ENCODE data around the gene NRBF2. TPM values are rescaled to one million over a fixed set of nuclear protein-coding genes. Genes with fewer than 3 reads are reported as not detected.

The NRBF2 gene
- total and polyA plus RNA-seq, 9 of the 15 experiments (the other 6 are each of a cell fraction or from before 2014, with no cell fraction given), result 20.8 to 52.1 (median 30.5) TPM

GRCh38 chr10:63107943-63108437 is 25.1 kb upstream of the NRBF2 start (continued):
- TF ChIP-seq CHD7 (IDR thresholded peaks at IDR 0.05; ENCODE audit: low read depth, low read length), result no peak
- TF ChIP-seq ZMIZ1 (IDR thresholded peaks at IDR 0.05; ENCODE audit: low read depth in 2 of 2, low read length in 2 of 2), result no peak
- no peak for TF ChIP-seq ID3 (CRISPR knock-in tag; IDR thresholded peaks at IDR 0.05)
- peak; percentile 42; the same call in 1 of the 2 replicates for TF ChIP-seq ID3 (tag; IDR thresholded peaks at IDR 0.05)
- no peak for TF ChIP-seq TOE1 (IDR thresholded peaks at IDR 0.05; ENCODE audit: borderline replicate concordance)
- TF ChIP-seq TOE1 (CRISPR knock-in tag; IDR thresholded peaks at IDR 0.05; ENCODE audit: borderline replicate concordance, low read depth), result no peak
- TF ChIP-seq ZNF449 (CRISPR knock-in tag; IDR thresholded peaks at IDR 0.05), result peak; percentile 70; the same call in 1 of the 2 replicates
- TF ChIP-seq KLF10 (CRISPR knock-in tag; IDR thresholded peaks at IDR 0.05), result 0 out of 2 replicates have a peak, but pooled peaks have one; percentile 24
- TF ChIP-seq ILK (tag; IDR thresholded peaks at IDR 0.05; ENCODE audit: borderline replicate concordance, low read depth), result peak; percentile 84; the same call in 1 of the 2 replicates
